Dendritic cell treated with granulocyte-macrophage colony-stimulating factor and Interleukin-4, amounts not matched to agents 40 ng/mL and 50 ng/mL, for 4 days (primary cell): ENCODE measurements around the gene NLRP1.

Source experiments
- H3K27ac Mint-ChIP-seq: one replicate; pipeline ENCODE4 v1.8.0; 2022; ENCODE audit warnings: mild to moderate bottlenecking, mixed read lengths
- H3K27me3 Mint-ChIP-seq: one replicate; pipeline ENCODE4 v1.8.0; 2022; ENCODE audit warnings: mild to moderate bottlenecking, mixed read lengths
- H3K36me3 Mint-ChIP-seq: one replicate; pipeline ENCODE4 v1.8.0; 2022; ENCODE audit warnings: low read depth, mixed read lengths
- H3K4me1 Mint-ChIP-seq: one replicate; pipeline ENCODE4 v1.8.0; 2022; ENCODE audit warnings: low read depth, mixed read lengths
- H3K4me3 Mint-ChIP-seq: one replicate; pipeline ENCODE4 v1.8.0; 2022; ENCODE audit warnings: mild to moderate bottlenecking, moderate library complexity, mixed read lengths
- H3K9me3 Mint-ChIP-seq: one replicate; pipeline ENCODE4 v1.8.0; 2022; ENCODE audit warnings: mixed read lengths
- intact Hi-C: fragments of 100-400 bp; cut with micrococcal nuclease; formaldehyde crosslinking; loops from one replicate; pipeline ENCODE4 v1.15.0; 2022

The NLRP1 gene

DNA sequence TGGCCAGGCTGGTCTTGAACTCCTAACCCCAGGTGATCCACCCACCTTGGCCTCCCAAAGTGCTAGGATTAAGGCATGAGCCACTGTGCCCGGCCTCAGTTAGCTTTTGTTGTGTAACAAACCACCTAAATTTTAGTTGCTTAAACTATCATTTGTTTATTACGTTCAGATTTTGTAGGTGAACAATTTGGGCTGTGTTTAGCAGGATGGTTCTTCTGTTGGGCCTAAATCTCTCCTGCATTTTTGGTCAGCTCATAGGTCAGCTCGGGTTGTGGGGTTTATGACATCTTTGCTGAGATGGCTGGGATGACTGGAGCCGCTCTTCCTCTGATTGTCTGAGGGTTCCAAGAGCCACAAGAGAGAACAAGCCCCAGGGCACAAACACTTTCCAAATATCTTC lies 21.1 kb upstream of the NLRP1 start:
- intact Hi-C loops, result no loop called here
- Mint-ChIP-seq H3K36me3 (no peaks in the 10 kb centered on the region), H3K4me1 (peaks cover 8% of the 10 kb centered on the region), H3K27ac (no peak overlapping the region), H3K4me3 (no peak overlapping the region), H3K27me3 (peaks cover 59% of the 10 kb centered on the region), H3K9me3 (no peaks in the 10 kb centered on the region)

DNA sequence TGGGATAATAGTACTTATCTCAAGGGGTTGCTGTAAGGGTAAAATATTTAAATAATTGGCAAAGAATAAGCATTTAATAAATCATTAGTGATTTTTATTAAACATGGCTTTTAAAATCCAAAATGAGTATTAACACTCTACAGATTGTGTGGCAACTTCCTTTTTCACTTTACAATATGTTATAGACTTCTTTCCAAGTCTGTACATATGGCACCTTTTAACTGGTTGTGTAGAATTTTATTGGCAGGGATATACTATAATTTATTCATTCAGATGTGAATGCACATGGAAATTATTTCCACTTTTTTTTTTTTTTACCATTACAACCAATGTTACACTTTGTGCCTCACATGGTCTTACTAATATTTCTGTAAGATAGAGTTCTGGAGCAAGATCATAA lies 15.7 kb upstream of the NLRP1 start:
- Mint-ChIP-seq H3K27me3 (peaks cover 69% of the 10 kb centered on the region), H3K27ac (no peak overlapping the region), H3K36me3 (no peaks in the 10 kb centered on the region)

DNA sequence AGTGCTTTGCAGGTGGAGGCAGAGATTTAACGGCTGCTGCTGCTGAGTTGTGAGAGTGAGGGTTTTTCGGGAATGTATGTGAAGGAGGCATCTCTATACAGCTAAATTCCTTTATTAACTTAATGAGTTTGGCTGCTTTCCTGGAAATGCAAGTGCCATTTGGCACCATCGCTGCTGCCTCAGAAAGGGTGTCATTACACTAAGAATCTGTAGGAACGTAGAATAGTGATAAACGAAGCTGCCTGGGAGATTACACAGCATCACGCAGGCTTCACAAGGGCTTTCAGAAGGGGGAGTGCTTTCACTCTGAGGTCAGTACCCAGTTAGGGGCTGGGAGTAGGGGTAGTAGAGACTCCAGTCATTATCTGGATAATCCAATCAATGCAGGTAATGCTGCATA lies 14.1 kb upstream of the NLRP1 start:
- H3K9me3 Mint-ChIP-seq, result no peaks in the 10 kb centered on the region
- intact Hi-C loops, result no loop called here
- H3K27me3 Mint-ChIP-seq, result peaks cover 70% of the 10 kb centered on the region
- no peaks in the 10 kb centered on the region for H3K4me1 Mint-ChIP-seq
- H3K36me3 Mint-ChIP-seq, result no peaks in the 10 kb centered on the region
- no peak overlapping the region for H3K27ac Mint-ChIP-seq
- no peak overlapping the region for H3K4me3 Mint-ChIP-seq

More for the DNA sequence above, 15.7 kb upstream of the NLRP1 start:
- Mint-ChIP-seq H3K4me3 (no peak overlapping the region), H3K9me3 (no peaks in the 10 kb centered on the region), H3K4me1 (no peaks in the 10 kb centered on the region)
- intact Hi-C loops, result no loop called here

DNA sequence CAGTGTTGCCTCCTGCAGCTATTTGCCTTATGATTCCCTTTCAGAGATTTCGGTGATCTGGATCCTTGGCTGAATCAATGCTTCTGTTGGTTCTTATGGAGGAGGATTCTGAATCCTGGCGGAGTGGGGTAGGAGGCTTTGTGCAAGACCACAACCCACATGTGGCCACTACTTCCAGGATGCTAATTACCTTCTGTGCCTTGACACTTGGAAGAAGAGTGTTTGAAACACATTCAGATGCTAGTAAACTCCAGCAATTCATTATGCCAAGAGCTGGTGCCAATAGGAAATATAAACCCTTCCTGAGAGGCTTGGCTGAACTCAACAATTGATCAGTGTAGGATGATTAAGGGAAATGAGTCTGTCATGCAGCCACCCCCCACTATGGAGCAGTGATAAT lies 12.1 kb upstream of the NLRP1 start:
- Mint-ChIP-seq H3K27ac (no peak overlapping the region), H3K4me1 (no peaks in the 10 kb centered on the region), H3K36me3 (no peaks in the 10 kb centered on the region), H3K4me3 (no peak overlapping the region), H3K9me3 (no peaks in the 10 kb centered on the region), H3K27me3 (peaks cover 62% of the 10 kb centered on the region)
- intact Hi-C loops, result no loop called here

DNA sequence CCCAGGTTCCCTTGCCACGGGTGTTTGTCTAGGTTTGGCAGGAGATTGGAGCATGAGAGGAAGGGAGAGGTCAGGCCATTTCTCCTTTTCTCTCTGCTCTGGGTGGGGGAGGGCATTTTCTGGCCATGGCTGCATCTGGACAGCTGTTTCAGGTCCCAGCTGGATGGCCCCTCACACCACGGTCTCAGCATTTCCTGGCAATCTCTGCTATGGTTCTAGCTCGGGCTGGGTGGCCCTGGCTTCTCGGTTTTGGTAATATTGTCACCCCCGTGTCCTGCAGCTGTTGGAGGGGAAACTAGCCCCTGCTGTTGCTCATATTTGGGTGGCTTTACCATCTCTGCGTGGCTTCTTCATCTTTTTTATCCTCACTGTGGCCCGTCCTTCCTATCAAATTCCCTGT lies 11.5 kb upstream of the NLRP1 start:
- peaks cover 60% of the 10 kb centered on the region for H3K27me3 Mint-ChIP-seq
- intact Hi-C loops, result no loop called here
- H3K4me1 Mint-ChIP-seq, result no peaks in the 10 kb centered on the region
- no peak overlapping the region for H3K4me3 Mint-ChIP-seq
- no peak overlapping the region for H3K27ac Mint-ChIP-seq
- H3K9me3 Mint-ChIP-seq, result no peaks in the 10 kb centered on the region
- no peaks in the 10 kb centered on the region for H3K36me3 Mint-ChIP-seq

DNA sequence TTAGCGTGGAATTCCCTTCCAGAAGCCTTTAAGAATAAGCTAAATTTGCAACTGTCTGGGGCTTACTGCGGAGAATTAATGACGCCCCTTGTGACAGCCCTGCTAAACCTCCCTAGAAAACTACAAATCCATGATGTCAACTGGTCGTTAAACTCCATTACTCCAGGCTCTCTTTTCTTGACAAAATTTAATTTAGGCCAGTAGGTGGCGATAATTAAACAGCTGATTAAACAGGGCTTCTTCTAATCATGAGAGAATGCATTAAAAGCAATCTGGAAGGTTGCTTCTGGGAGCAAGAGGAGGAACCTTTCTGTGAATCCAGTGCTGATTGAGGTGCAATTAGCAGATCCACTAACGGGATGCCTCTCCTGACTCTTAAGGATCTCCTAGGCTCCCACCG lies 8.1 kb upstream of the NLRP1 start:
- Mint-ChIP-seq H3K36me3 (no peaks in the 10 kb centered on the region), H3K27ac (no peak overlapping the region), H3K9me3 (no peaks in the 10 kb centered on the region), H3K4me3 (no peak overlapping the region), H3K4me1 (peaks cover 2% of the 10 kb centered on the region), H3K27me3 (peaks cover 57% of the 10 kb centered on the region)
- intact Hi-C loops, result loop anchor here (1.0 to 5.0 kb wide), 2 partner anchors 75 to 114 kb away; no protein-coding TSS in a partner anchor

DNA sequence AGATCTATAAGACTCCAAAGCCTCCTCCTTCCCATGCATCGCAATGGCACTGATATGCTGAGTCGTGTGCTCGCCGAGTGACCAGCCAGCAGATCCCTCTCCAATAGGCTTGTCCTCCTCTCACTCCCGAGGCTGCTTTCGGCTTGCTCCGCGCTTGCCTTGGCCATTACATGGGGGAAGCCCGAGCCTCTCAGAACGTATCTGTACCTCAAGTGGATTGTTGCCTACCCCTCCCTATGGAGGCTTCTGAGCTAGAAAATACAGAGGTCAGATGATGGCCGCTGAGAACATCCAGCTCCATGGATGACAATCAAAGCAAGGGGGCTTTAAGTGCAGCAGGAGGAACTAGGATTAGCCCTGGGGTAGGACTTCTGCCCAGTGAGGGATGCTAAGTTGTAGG lies 7.7 kb upstream of the NLRP1 start:
- Mint-ChIP-seq H3K36me3 (no peaks in the 10 kb centered on the region), H3K27me3 (peaks cover 53% of the 10 kb centered on the region), H3K4me1 (peaks cover 6% of the 10 kb centered on the region), H3K27ac (no peak overlapping the region), H3K4me3 (no peak overlapping the region), H3K9me3 (no peaks in the 10 kb centered on the region)
- intact Hi-C loops, result loop anchor here (1.0 to 5.0 kb wide), 2 partner anchors 75 to 114 kb away; no protein-coding TSS in a partner anchor

DNA sequence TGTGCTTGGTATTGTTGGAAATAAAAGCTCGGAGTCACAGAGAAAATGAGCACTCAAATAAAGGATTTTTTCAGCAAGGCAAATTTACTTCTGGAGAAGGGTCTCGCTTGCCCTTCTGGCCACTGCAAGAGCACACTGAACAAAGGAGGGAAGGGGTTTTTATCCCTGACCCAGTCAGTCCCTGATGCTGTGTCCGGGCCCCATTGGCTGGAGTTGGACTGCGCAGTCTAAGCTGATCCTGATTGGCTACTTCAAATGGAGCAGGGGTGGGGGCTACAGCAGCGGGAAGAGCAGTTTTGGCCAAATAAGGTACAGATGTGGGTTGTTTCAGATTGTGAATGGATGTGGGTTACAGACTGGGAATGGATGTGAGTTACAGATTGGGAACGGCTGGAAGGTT lies 4.3 kb upstream of the NLRP1 start:
- Mint-ChIP-seq H3K27me3 (peaks cover 28% of the 10 kb centered on the region), H3K4me3 (no peak overlapping the region), H3K9me3 (no peaks in the 10 kb centered on the region), H3K36me3 (peaks cover 9% of the 10 kb centered on the region), H3K4me1 (peaks cover 38% of the 10 kb centered on the region), H3K27ac (no peak overlapping the region)
- intact Hi-C loops, result loop anchor here (5.0 kb wide), 1 partner anchor 849 kb away; the partner anchor contains the start of gene AIPL1

DNA sequence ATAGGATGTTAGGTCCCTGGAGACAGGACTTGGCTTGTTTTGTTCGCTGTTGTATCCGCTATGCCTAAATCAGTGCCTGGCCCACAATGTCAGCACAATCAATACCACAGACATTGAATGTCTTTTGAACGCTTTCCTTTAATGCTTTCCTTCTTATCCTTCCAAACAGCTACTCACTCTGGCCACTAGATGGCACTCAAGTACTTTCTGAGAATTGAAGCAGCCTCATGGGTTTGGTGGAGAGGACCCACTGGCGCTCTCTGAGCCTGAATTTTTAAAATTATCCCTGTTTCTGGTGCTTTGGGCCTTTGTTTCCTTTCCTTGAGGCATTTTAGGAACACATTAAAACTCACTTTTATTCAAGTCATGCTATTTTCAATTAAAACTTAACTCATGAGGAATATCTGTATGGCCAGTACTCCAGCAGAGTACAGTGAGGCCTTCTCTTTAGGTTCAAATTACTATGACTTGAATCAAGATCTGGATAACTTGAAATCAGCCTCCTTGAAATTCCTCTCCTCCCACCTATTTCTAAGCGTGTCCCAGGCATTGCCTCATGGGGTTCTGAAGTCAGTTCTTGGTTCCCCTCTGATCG lies 3.2 kb upstream of the NLRP1 start:
- no peak overlapping the region for H3K4me3 Mint-ChIP-seq

DNA sequence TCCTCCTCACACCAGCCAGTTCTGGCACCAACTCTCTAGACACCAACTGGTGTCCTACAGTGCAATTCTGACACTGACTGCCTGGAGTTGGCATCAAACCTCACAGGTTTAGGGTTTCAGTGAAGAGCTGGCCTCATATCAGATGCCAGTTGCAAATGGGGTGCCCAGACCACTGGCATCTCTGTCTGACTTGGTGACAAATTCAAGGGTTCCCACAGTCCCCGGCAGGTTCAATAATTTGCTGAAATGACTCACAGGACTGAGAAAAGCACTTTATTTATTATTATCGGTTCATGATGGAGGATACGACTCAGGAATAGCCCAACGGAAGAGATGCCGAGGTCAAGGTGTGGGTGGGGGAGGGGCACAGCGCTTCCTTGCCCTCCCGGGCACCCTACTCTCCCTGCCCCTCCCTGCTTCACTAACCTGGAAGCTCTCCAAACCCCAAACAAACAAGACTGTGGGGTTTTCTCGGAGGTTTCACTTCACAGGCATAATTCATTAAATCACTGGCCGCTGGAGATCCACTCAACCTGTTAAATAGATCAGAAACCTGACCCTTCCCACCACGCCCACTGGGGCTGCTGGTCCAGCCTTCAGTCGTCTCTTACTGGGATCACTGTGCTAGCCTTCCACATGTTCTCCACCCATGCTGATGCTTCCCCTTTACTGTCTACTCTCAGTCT lies 1.7 kb upstream of the NLRP1 start:
- peak overlapping the region; percentile 97 for H3K27ac Mint-ChIP-seq
- H3K36me3 Mint-ChIP-seq, result peaks cover 28% of the 10 kb centered on the region
- no peaks in the 10 kb centered on the region for H3K9me3 Mint-ChIP-seq
- no peak overlapping the region for H3K4me3 Mint-ChIP-seq
- peaks cover 19% of the 10 kb centered on the region for H3K27me3 Mint-ChIP-seq
- intact Hi-C loops, result loop anchor here (5.0 kb wide), 1 partner anchor 851 kb away; the partner anchor contains the start of gene AIPL1
- peaks cover 64% of the 10 kb centered on the region for H3K4me1 Mint-ChIP-seq

More for the DNA sequence above, 3.2 kb upstream of the NLRP1 start:
- intact Hi-C loops, result loop anchor here (1.0 to 5.0 kb wide), 3 partner anchors 119 to 850 kb away; partner anchors contain the start of gene AIPL1
- Mint-ChIP-seq H3K9me3 (no peaks in the 10 kb centered on the region), H3K27ac (peak overlapping the region; percentile 73), H3K4me1 (peaks cover 48% of the 10 kb centered on the region), H3K36me3 (peaks cover 12% of the 10 kb centered on the region), H3K27me3 (peaks cover 26% of the 10 kb centered on the region)

DNA sequence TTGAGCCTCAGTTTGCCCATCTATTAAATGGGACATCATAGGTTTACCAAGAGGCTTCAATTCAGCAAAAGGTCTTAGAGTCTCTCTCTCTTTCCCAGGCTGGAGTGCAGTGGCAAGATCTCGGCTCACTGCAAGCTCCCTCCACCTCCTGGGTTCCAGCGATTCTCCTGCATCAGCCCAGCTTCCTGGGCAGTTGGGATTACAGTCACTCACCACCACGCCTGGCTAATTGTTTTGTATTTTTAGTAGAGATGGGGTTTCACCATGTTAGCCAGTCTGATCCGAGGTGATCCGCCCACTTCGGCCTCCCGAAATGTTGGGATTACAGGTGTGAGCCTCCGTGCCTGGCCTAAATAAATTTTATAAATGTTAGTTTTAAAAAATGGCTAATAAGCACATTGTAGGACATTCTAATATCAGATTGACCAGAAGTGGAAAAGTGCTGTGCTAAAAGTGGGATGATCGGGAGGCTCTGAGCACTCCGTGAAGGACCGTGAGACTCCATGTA lies 1.0 kb upstream of the NLRP1 start:
- Mint-ChIP-seq H3K9me3 (no peaks in the 10 kb centered on the region), H3K27me3 (peaks cover 13% of the 10 kb centered on the region), H3K4me1 (peaks cover 70% of the 10 kb centered on the region), H3K36me3 (peaks cover 33% of the 10 kb centered on the region), H3K27ac (peak overlapping the region; percentile 97), H3K4me3 (no peak overlapping the region)
- intact Hi-C loops, result loop anchor here (5.0 kb wide), 1 partner anchor 852 kb away; the partner anchor contains the start of gene AIPL1

DNA sequence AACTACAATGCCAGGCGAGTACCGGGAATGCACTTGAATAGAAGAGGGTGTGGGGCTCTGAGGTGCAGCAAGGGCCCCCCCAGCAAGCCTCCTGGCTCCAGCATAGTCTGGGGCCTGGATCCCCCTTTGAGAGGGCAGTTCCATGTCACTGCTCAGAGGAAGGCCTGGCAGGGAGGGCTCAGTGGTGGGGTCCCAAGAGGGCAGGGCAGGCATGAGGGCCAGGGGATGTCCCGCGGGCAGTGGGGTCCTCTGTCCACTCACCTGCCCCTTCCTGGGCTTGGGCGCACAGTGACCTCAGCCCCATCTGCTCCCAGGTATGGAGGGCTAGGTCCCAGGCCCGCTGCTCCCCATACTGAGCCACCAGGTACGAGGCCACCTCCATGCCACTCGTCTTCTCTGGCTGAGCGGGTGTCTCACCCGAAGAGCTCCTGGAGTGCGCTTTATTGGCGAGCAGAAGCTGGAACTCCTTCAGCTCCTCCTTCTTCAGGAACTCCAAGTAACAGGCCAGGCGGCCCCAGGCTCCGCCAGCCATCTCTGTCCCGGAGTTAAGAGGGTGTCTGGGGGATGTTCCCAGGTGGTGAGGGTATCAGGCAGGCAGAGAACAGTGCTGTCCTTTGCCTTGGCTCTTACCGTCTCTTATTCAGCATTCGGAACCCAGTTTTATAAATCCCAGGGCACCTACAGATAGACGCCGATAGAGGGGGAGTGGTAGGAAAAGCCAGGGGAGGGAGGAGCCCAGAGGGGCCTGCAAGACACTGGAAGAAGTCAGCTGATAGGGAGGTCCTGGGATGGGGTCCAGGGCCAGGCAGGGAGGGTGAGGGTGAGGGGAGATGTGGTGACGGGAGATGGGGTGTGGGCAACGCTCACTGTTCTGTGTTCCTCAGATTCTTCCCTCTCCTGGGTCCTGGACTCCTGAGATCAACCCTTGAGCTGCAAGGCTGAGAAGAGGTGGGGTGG lies 605 bp downstream of the NLRP1 start:
- Mint-ChIP-seq H3K4me3 (peak overlapping the region; percentile 98), H3K4me1 (peaks cover 82% of the 10 kb centered on the region), H3K9me3 (no peaks in the 10 kb centered on the region), H3K27me3 (peaks cover 7% of the 10 kb centered on the region), H3K27ac (peak overlapping the region; percentile 97), H3K36me3 (peaks cover 49% of the 10 kb centered on the region)
- intact Hi-C loops, result no loop called here

DNA sequence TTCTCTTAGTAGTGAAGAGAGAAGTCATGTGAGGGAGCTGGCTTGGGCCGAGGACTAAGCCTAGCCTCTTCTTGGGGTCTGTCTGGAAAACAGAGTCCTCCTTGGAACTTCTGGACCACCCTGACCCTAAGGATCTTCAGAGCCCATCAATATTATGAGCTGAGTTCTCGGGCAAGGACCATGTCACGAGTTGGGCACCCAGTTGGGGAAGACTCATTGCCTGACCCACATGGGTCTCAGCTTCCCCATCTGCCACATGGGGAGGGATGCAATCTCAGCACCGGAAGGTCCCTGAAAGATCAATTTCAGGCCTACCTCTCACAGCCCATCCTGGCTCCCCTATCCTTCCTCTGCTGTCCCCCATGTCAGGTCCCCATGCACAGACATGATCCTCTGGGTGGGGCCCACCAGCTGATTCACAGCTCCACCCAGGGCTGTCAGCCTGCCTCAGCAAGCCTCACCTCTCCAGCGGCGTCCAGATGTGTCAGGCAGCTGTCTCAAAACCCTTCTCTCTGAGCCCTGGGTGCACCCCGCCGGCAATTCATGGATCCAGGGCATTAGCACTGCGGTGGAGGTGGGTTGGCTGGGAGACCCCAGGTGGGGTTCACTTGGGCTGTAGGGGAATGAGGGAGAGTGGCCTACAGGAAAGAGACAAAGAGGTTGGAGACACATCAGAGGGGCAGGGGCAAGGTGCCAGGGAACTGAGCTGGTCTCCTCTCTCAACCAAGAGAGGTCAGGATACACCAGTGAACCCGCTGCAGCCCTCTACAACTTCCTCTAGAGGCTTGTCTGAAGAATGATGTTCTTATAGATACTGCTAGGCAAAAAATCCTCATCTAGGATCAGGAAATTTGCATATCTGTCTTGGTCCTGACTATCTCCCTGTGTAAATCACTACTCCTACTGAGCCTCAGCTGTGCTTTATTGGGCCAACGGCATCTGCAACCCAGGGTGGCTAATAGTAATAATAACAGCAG lies 1.8 kb downstream of the NLRP1 start:
- intact Hi-C loops, result no loop called here
- no peaks in the 10 kb centered on the region for H3K9me3 Mint-ChIP-seq
- no peak overlapping the region for H3K27ac Mint-ChIP-seq
- H3K36me3 Mint-ChIP-seq, result peaks cover 57% of the 10 kb centered on the region
- peak overlapping the region; percentile 98 for H3K4me3 Mint-ChIP-seq
- no peaks in the 10 kb centered on the region for H3K27me3 Mint-ChIP-seq
- H3K4me1 Mint-ChIP-seq, result peaks cover 90% of the 10 kb centered on the region
